Caco-2 (cell line): ENCODE data around the gene SCOC. TPM values are rescaled to one million over a fixed set of nuclear protein-coding genes. Genes with fewer than 3 reads are reported as not detected.

ENCODE experiments used
- Bru-seq: library from RNA; stranded (reverse); fragments of 400-500 nt; gene quantifications from one replicate; lab custom pipeline; 2021; lab: Mats Ljungman, UMichigan
- BruChase-seq, 2 experiments: library from RNA; stranded (reverse); fragments of 400-500 nt; gene quantifications; one replicate each; lab custom pipeline; 2021; lab: Mats Ljungman, UMichigan
- BruUV-seq: library from RNA; stranded (reverse); fragments of 400-500 nt; replicated peaks from 2 replicates; lab custom pipeline; 2021; lab: Mats Ljungman, UMichigan
- CTCF ChIA-PET: fragments of 300-600 bp; sonication (Branson Sonifier 250); formaldehyde crosslinking; loops from one replicate; lab custom pipeline; 2022; ENCODE audit warnings: antibody characterized with exemption; lab: Charles Lee
- POLR2A ChIA-PET: fragments of 300-600 bp; sonication (Branson Sonifier 250); formaldehyde crosslinking; loops from one replicate; lab custom pipeline; 2022; ENCODE audit warnings: antibody characterized with exemption; lab: Charles Lee
- DNase-seq, 2 experiments: peaks; one replicate each; pipeline versions ENCODE4 v3.0.0 to v3.0.0-alpha.2; 2020 to 2022
- H3K27me3 ChIP-seq: replicated peaks from 2 replicates; pipeline ENCODE4 v1.6.0; 2011; ENCODE audit warnings: low read length; ENCODE audit not compliant: control insufficient read depth, insufficient read depth
- H3K36me3 ChIP-seq: 2 replicates; pipeline ENCODE4 v1.5.1; 2011; ENCODE audit warnings: low read length; ENCODE audit not compliant: control insufficient read depth, insufficient read depth
- H3K4me1 ChIP-seq: fragments of 250-450 bp; sonication (Bioruptor Pico); 2 replicates; pipeline ENCODE4 v1.5.1; 2020; ENCODE audit warnings: mild to moderate bottlenecking
- H3K4me3 ChIP-seq: 2 replicates; pipeline ENCODE4 v1.5.1; 2011; ENCODE audit warnings: low read depth, mild to moderate bottlenecking, control low read depth, low read length
- H3K9me3 ChIP-seq: fragments of 250-450 bp; sonication (Bioruptor Pico); 2 replicates; pipeline ENCODE4 v1.5.1; 2020; ENCODE audit warnings: mild to moderate bottlenecking, moderate library complexity
- H3K27ac Mint-ChIP-seq: one replicate; pipeline ENCODE4 v1.8.0; 2022; ENCODE audit warnings: mixed read lengths; ENCODE audit not compliant: unreplicated experiment
- H3K27me3 Mint-ChIP-seq: one replicate; pipeline ENCODE4 v1.8.0; 2022; ENCODE audit warnings: mixed read lengths; ENCODE audit not compliant: insufficient read depth, unreplicated experiment
- H3K36me3 Mint-ChIP-seq: one replicate; pipeline ENCODE4 v1.8.0; 2022; ENCODE audit warnings: mild to moderate bottlenecking, mixed read lengths; ENCODE audit not compliant: insufficient read depth, unreplicated experiment
- H3K4me1 Mint-ChIP-seq: one replicate; pipeline ENCODE4 v1.8.0; 2022; ENCODE audit warnings: low read depth, mixed read lengths; ENCODE audit not compliant: unreplicated experiment
- H3K4me3 Mint-ChIP-seq: one replicate; pipeline ENCODE4 v1.8.0; 2022; ENCODE audit warnings: mild to moderate bottlenecking, moderate library complexity, mixed read lengths; ENCODE audit not compliant: unreplicated experiment
- H3K9me3 Mint-ChIP-seq: one replicate; pipeline ENCODE4 v1.8.0; 2022; ENCODE audit warnings: mixed read lengths; ENCODE audit not compliant: unreplicated experiment
- CTCF ChIP-seq, 2 experiments: fragments of 200-600 bp in 1 of 2; IDR thresholded peaks; 1 replicate in 1 of 2; 2 replicates in 1 of 2; pipeline versions ENCODE4 v1.5.1 to v1.8.0; 2011 to 2022; ENCODE audit warnings: antibody characterized with exemption in 1 of 2, control low read depth in 1 of 2, inconsistent platforms in 1 of 2, low read depth in 1 of 2, low read length in 1 of 2, mild to moderate bottlenecking in 1 of 2, moderate library complexity in 1 of 2; ENCODE audit not compliant: insufficient read depth in 1 of 2, severe bottlenecking in 1 of 2, unreplicated experiment in 1 of 2
- intact Hi-C: fragments of 100-400 bp; cut with micrococcal nuclease; formaldehyde crosslinking; loops from one replicate; pipeline ENCODE4 v1.10.0; 2022; ENCODE audit not compliant: unreplicated experiment
- long read RNA-seq: library from polyadenylated mRNA; stranded (forward); transcript quantifications from one replicate; pipeline ENCODE4 v2.0.0, GENCODE V29; 2022
- total RNA-seq: library from RNA; stranded (reverse); gene quantifications from 2 replicates; pipeline ENCODE4 v1.2.3, GENCODE V29; 2022

Gene SCOC
- 36.8 and 39.6 TPM in 2 replicates for total RNA-seq
- percentile 51 among the genes with signal in this experiment for Bru-seq, nascent RNA
- percentile 54 among the genes with signal in this experiment for BruChase-seq, experiment 1, labeled RNA remaining after a 2-hour chase
- BruChase-seq, experiment 2, labeled RNA remaining after a 6-hour chase, result percentile 67 among the genes with signal in this experiment
- long read RNA-seq, transcript SCOC-211 (4 exons, 1,959 nt), result major isoform, 125 of 152 reads
- long read RNA-seq, transcript SCOC-207 (3 exons, 1,838 nt), result minor isoform, 10 of 152 reads
- long read RNA-seq, partial matches to known transcripts, result 4 of 152 reads
- long read RNA-seq, other reads (novel, unspliced or antisense), result 8 of 152 reads

- H3K36me3 Mint-ChIP-seq, result no peaks in the 10 kb centered on the region
- no peaks in the 10 kb centered on the region for H3K9me3 Mint-ChIP-seq
- Histone ChIP-seq H3K27me3 (no peaks in the 10 kb centered on the region), H3K36me3 (no peaks in the 10 kb centered on the region), H3K4me1 (peaks cover 19% of the 10 kb centered on the region), H3K9me3 (no peaks in the 10 kb centered on the region), H3K4me3 (peak within 1 kb of the TSS; percentile 90)
- peaks cover 7% of the 10 kb centered on the region for H3K4me1 Mint-ChIP-seq
- no peak within 1 kb of the TSS for H3K4me3 Mint-ChIP-seq
- ChIA-PET CTCF (interaction anchor here (0.6 to 2.2 kb wide), 8 partner anchors 11 to 717 kb away, joined by 3 to 32 read pairs (median 5); partner anchors contain the start of gene ELMOD2), POLR2A (interaction anchor here (0.6 to 1.2 kb wide), 10 partner anchors 10 to 789 kb away, joined by 3 to 6 read pairs (median 4); partner anchors contain the start of genes CLGN, ELMOD2 and MGST2)
- intact Hi-C loops, result loop anchor here (1.0 to 10.0 kb wide), 5 partner anchors 13 to 716 kb away; partner anchors contain the start of genes CLGN, ELMOD2 and TBC1D9
- TF ChIP-seq CTCF (IDR thresholded peaks at IDR 0.05; ENCODE audit: insufficient read depth in 1 of 2, low read depth in 1 of 2, low read length in 1 of 2, severe bottlenecking in 1 of 2, unreplicated experiment in 1 of 2), result no peak
- no peaks in the 10 kb centered on the region for H3K27me3 Mint-ChIP-seq
- no TSS peak for BruUV-seq
- DNase-seq, result peak; percentile 98 to 99
- H3K27ac Mint-ChIP-seq, result no peak within 1 kb of the TSS
Measured at GRCh38 chr4:140373328-140374129, at the start of gene SCOC. SCOC (plus strand) TSS chr4:140373646; CDS start chr4:140379171, 5,525 bp downstream.

- TF ChIP-seq CTCF (IDR thresholded peaks at IDR 0.05; ENCODE audit: insufficient read depth in 1 of 2, low read depth in 1 of 2, low read length in 1 of 2, severe bottlenecking in 1 of 2, unreplicated experiment in 1 of 2), result peak; percentile 59 to 78
- Mint-ChIP-seq H3K27me3 (no peaks in the 10 kb centered on the region), H3K9me3 (no peaks in the 10 kb centered on the region), H3K27ac (no peak overlapping the region), H3K4me1 (no peaks in the 10 kb centered on the region), H3K4me3 (no peak overlapping the region), H3K36me3 (no peaks in the 10 kb centered on the region)
- no TSS peak for BruUV-seq
- intact Hi-C loops, result loop anchor here (1.0 to 5.0 kb wide), 8 partner anchors 17 to 672 kb away; no protein-coding TSS in a partner anchor
- Histone ChIP-seq H3K4me1 (no peaks in the 10 kb centered on the region), H3K27me3 (no peaks in the 10 kb centered on the region), H3K36me3 (no peaks in the 10 kb centered on the region), H3K4me3 (no peak overlapping the region), H3K9me3 (no peaks in the 10 kb centered on the region)
- ChIA-PET POLR2A (no interaction called here), CTCF (interaction anchor here (0.5 to 1.9 kb wide), 13 partner anchors 9 to 670 kb away, joined by 3 to 14 read pairs (median 4); no protein-coding TSS in a partner anchor)
- DNase-seq, result peak in 1 of 2 experiments; percentile 42
Measured at GRCh38 chr4:140326395-140326993, 47.0 kb upstream of the SCOC start.
